ENCODE data around the gene FRMD4A.

Gene FRMD4A

DNA sequence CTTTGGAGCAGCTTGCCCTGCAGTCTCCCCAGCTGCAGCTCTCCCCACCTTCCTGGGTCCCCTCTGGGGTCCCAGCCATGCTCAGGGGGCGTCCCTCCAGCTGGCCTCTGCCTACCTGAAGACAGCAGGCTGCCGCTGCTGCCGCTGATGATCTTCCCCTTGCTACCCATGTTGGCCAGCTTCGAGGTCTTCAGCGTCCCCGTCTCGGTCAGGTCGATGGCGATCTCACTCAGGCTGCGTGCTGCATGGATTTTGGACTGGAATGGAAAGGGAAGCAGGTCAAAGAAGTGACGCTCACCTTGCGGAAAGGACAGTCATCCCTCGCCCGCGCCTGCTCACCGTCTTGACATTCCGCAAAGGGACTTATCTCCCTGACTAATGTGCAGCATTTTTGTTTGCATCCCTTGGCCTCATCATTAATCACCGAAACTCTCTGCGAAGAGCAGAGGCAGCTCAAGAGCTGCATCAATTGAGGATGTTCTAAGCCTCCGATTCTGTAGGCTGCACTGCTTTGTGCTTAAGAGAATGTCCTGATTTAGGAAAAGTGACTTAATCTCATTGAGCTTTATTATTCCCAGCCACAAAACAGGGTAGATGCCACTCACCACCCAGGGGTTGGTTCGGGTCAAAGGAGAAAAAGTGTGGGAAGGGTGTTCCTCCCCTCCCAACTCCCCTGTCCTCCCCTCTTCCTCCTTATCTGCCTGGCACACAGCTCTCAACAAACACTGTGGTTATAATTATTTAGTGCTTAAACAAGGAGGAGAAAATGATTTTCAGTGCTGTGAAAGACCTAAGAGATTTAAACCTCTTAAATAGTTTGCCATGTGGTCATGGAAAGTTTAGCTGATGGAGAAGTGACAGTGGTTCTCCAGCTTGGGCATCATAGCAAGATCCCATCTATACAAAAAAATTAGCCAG is 636.7 kb downstream of the FRMD4A start:
- H3K27ac ChIP-seq: peak overlapping the region; percentile 62; the same call in 1 of the 2 replicates
- TF ChIP-seq, protein P1, sequence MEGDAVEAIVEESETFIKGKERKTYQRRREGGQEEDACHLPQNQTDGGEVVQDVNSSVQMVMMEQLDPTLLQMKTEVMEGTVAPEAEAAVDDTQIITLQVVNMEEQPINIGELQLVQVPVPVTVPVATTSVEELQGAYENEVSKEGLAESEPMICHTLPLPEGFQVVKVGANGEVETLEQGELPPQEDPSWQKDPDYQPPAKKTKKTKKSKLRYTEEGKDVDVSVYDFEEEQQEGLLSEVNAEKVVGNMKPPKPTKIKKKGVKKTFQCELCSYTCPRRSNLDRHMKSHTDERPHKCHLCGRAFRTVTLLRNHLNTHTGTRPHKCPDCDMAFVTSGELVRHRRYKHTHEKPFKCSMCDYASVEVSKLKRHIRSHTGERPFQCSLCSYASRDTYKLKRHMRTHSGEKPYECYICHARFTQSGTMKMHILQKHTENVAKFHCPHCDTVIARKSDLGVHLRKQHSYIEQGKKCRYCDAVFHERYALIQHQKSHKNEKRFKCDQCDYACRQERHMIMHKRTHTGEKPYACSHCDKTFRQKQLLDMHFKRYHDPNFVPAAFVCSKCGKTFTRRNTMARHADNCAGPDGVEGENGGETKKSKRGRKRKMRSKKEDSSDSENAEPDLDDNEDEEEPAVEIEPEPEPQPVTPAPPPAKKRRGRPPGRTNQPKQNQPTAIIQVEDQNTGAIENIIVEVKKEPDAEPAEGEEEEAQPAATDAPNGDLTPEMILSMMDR (conservative IDR thresholded peaks at IDR 0.05): no peak

DNA sequence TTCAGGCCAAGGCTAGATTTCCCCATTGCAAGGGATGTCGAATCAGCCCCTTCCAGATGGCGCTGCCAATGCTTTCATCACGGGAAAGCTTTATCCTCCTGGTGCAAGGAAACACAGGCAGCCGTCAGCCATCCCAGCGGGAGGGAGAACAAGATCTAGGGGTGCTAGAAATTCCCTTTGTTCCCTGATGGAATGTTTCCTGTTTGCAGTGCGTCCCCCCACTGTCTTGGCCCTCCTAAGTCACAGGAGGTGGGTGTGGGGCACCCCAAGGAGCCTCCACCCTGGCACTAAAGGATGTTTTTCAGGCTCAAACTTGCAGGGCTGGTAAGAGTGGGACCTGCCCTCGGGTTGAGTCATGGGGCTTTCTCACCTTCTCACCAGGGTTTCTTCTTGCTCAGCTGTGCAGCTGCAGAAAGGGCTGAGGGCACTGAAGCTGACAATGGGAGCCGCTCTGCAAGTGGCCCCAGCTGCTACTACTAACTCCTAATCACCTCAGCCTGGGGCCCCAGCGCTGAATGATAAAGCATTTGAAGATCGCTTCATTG is 640.4 kb downstream of the FRMD4A start:
- peak overlapping the region; percentile 18; the same call in 1 of the 2 replicates for H3K27ac ChIP-seq
- TF ChIP-seq, protein P1 (conservative IDR thresholded peaks at IDR 0.05): no peak

DNA sequence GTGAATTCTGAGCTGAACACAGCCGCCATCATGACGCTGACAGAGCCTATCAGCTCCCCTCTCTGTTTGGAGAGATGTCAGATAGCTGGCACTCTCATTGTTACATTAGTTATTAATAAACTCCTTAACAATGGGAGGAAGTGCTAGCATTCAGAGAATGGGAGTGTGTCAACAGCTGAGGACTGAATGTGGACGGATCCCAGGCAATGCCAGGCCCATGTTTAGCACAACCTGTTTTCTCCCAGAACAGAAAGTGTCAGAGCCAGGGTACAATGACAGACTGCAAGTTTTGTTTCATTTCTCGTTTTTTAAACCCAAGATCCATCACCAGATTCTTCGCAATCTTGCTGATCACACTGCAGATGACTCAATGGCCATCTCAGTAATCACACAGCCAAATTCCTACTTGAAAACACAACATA is 644.4 kb downstream of the FRMD4A start:
- peak overlapping the region; percentile 98 for H3K27ac ChIP-seq
- TF ChIP-seq, protein P1 (conservative IDR thresholded peaks at IDR 0.05): no peak

DNA sequence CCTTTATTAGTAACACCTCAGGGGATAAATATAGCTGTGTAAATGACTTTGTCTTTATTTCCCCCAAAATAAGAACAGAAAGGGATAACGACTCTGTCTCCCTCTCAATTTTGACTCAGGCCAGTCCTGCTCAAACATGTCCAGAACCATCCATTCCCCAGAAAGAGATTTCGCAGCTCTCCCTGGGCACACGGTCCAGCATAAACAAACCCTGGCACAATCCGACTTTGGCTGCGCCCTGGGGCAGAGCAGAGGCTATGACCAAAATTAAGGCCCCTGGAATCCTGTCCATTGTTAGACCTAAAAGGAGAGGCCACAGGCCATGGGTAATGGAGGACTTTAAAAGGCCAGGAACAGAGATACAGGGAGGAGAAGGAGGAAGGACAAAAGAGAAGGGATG is 644.8 kb downstream of the FRMD4A start:
- H3K27ac ChIP-seq: peak overlapping the region; percentile 98
- TF ChIP-seq, protein P1 (conservative IDR thresholded peaks at IDR 0.05): no peak

DNA sequence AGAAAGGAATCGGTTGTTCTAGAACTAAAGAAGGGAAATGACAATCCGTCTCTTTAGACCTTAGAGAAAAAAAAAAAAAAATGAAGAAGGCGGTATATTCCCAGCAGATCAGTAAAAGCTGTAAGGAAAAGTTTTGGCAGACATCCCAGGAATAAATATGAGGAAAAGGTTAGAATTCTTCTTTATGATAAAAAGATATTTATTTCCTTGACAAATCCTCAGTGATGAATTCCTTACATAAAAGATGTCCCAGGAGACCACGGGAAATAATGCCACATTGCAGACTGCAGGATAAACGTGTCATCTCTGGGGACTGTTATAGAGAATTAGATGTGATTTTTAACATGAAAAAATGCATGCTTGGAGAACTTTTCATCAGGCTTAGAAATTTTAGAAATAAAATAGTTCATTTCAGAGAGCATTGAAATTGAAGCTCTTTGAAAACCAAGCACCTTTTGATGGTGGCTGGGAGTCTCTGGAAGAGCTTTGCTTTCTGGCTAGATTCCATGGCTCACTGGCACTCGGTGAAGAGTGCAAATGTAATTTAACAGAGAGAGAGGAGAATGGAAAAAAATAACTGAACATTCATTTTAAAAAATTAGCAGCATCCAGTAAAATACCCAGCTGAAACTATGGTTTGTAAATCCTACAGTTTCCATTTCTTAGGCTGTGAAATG is 645.8 kb downstream of the FRMD4A start:
- TF ChIP-seq, protein P1 (conservative IDR thresholded peaks at IDR 0.05): no peak
- peak overlapping the region; percentile 98 for H3K27ac ChIP-seq

DNA sequence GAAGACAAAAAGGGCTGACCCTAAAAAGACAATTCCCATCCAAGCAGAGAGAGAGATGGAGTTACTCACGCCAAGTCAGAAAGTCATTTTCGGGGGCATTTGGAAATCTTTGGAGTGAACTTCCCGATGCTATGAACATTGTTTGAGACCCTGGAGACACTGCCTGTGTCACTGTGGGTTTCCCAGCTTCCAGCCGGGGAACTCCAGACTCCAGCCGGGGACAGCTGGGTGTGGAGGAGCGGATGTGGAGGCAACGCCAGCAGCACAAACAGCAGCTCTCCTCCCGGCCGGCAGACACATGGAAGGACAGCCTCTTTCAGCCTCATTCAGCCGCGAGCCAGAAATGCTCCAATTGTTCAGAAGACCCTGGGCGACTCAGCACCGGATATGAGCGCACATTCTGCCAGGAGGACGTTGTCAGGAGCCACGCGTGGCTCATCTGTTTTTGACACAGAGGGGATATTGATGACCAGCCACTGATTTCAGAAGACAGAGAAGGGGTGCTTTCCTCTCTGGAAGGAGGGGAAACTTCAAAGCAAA is 646.4 kb downstream of the FRMD4A start:
- TF ChIP-seq, protein P1 (conservative IDR thresholded peaks at IDR 0.05): no peak
- peak overlapping the region; percentile 98 for H3K27ac ChIP-seq

DNA sequence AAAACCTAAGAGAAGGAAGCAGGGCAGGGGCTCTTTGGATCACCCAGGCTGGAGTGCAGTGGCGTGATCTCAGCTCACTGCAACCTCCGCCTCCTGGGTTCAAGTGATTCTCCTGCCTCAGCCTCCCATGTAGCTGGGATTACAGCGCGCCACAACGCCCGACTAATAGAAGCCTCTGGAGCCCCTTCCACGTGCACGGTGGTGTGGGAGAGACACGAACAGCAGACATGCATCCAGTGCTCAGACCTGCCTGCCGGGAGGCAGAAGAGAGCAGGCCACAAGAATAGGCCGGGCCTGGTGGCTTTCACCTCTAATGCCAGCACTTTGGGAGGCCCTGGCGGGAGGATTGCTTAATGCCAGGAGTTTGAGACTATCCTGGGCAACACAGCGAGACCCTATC is 647.7 kb downstream of the FRMD4A start:
- TF ChIP-seq, protein P1 (conservative IDR thresholded peaks at IDR 0.05): no peak
- H3K27ac ChIP-seq: peak overlapping the region; percentile 98; the same call in 1 of the 2 replicates

Measured in VCaP (cell line).